Measurements from ENCODE around the gene ATP6V1G2. TPM values are rescaled to one million over a fixed set of nuclear protein-coding genes. Genes with fewer than 3 reads are reported as not detected.
"Not testable (repeated sequence)": the region's sequence is repeated elsewhere in the genome, so short reads cannot be mapped to it uniquely, and the experiment has no call there.

Gene ATP6V1G2
- polyA plus RNA-seq, 3 donors = 0.41 TPM; not detected in 2

- no peak for TF ChIP-seq CTCF (IDR thresholded peaks at IDR 0.05)
- intact Hi-C loops (cut with micrococcal nuclease) = loop anchor here (5.0 to 10.0 kb wide), 2 partner anchors 44 to 46 kb away; partner anchors contain the start of genes DDX39B (in 2 of the 2), ATP6V1G2 (in 1 of the 2) and NFKBIL1 (in 1 of the 2)
- Histone ChIP-seq H3K27ac (ENCODE audit: low read depth in 1 of 2, low read length in 2 of 2) (no peak overlapping the region), H3K4me1 (ENCODE audit: control insufficient read depth in 1 of 2, insufficient read depth in 2 of 2, low read length in 2 of 2) (peaks cover 38 to 59% of the 10 kb centered on the region in 2 donors), H3K4me3 (replicated peaks in 1 of 3; ENCODE audit: low read depth in 2 of 3, low read length in 3 of 3) (peak overlapping the region in 2 of 3 experiments; percentile 51 to 98), H2AFZ (ENCODE audit: insufficient read depth, low read depth, low read length, poor library complexity, severe bottlenecking) (no peak overlapping the region), H3K9me3 (replicated peaks in 1 of 2; ENCODE audit: control insufficient read depth in 1 of 2, insufficient read depth in 1 of 2, low read length in 2 of 2) (no peaks in the 10 kb centered on the region), H3K79me2 (ENCODE audit: insufficient read depth, low read length) (peaks cover 96% of the 10 kb centered on the region), H4K20me1 (ENCODE audit: insufficient read depth, low read length) (peaks cover 73% of the 10 kb centered on the region), H3K9ac (ENCODE audit: insufficient read depth, low read length, poor library complexity, severe bottlenecking) (peak overlapping the region; percentile 65), H3K4me2 (replicated peaks; ENCODE audit: extremely low read depth, low read length, poor library complexity, severe bottlenecking) (peak overlapping the region; percentile 97), H3K27me3 (ENCODE audit: control insufficient read depth in 2 of 2, insufficient read depth in 2 of 2, low read length in 2 of 2) (no peaks in the 10 kb centered on the region), H3K36me3 (replicated peaks in 1 of 2; ENCODE audit: control insufficient read depth in 1 of 2, insufficient read depth in 2 of 2, low read length in 2 of 2) (no peaks in the 10 kb centered on the region)
- peaks cover 0 to 2% (median 0%) of the 10 kb centered on the region in 3 donors for H3K27me3 Mint-ChIP-seq (ENCODE audit: low read depth in 3 of 3)
- H3K4me3 Mint-ChIP-seq = peak overlapping the region; percentile 85 to 96
- peak in 1 of 3 donors; percentile 18 for DNase-seq
- H3K36me3 Mint-ChIP-seq = peaks cover 4 to 6% of the 10 kb centered on the region in 2 donors
- 28% methylated on average over 21 of the region's 21 CpGs for WGBS (ENCODE audit: insufficient coverage)
- H3K4me1 Mint-ChIP-seq = peaks cover 71% of the 10 kb centered on the region
- peaks cover 0 to 2% (median 0%) of the 10 kb centered on the region in 7 donors for H3K9me3 Mint-ChIP-seq
- peak overlapping the region in 4 of 7 donors; percentile 35 to 80 (median 62) for H3K27ac Mint-ChIP-seq
Observed at GRCh38 chr6:31498748-31499147, 47.7 kb downstream of the ATP6V1G2 start.

- peak within 1 kb of the TSS; percentile 19 to 71 for H3K27ac ChIP-seq (ENCODE audit: low read depth in 1 of 2, low read length in 2 of 2)
- peak within 1 kb of the TSS; percentile 85 to 96 for H3K4me3 Mint-ChIP-seq
- peaks cover 0 to 2% (median 0%) of the 10 kb centered on the region in 7 donors for H3K9me3 Mint-ChIP-seq
- H3K4me1 ChIP-seq (ENCODE audit: control insufficient read depth in 1 of 2, insufficient read depth in 2 of 2, low read length in 2 of 2) = peaks cover 47 to 62% of the 10 kb centered on the region in 2 donors
- no peaks in the 10 kb centered on the region for H3K9me3 ChIP-seq (replicated peaks in 1 of 2; ENCODE audit: control insufficient read depth in 1 of 2, insufficient read depth in 1 of 2, low read length in 2 of 2)
- H3K36me3 ChIP-seq (replicated peaks in 1 of 2; ENCODE audit: control insufficient read depth in 1 of 2, insufficient read depth in 2 of 2, low read length in 2 of 2) = no peaks in the 10 kb centered on the region
- no peak for TF ChIP-seq CTCF (IDR thresholded peaks at IDR 0.05)
- H3K27me3 Mint-ChIP-seq (ENCODE audit: low read depth in 3 of 3) = peaks cover 0 to 2% (median 0%) of the 10 kb centered on the region in 3 donors
- peaks cover 70% of the 10 kb centered on the region for H3K4me1 Mint-ChIP-seq
- peaks cover 96% of the 10 kb centered on the region for H3K79me2 ChIP-seq (ENCODE audit: insufficient read depth, low read length)
- H3K27ac Mint-ChIP-seq = peak within 1 kb of the TSS; percentile 78 to 95 (median 87)
- peak within 1 kb of the TSS; percentile 51 to 98 (median 67) for H3K4me3 ChIP-seq (replicated peaks in 1 of 3; ENCODE audit: low read depth in 2 of 3, low read length in 3 of 3)
- H3K9ac ChIP-seq (ENCODE audit: insufficient read depth, low read length, poor library complexity, severe bottlenecking) = peak within 1 kb of the TSS; percentile 65
- H3K4me2 ChIP-seq (replicated peaks; ENCODE audit: extremely low read depth, low read length, poor library complexity, severe bottlenecking) = peak within 1 kb of the TSS; percentile 97
- peaks cover 64% of the 10 kb centered on the region for H4K20me1 ChIP-seq (ENCODE audit: insufficient read depth, low read length)
- intact Hi-C loops (cut with micrococcal nuclease) = loop anchor here (5.0 to 10.0 kb wide), 2 partner anchors 44 to 47 kb away; partner anchors contain the start of genes DDX39B (in 2 of the 2), ATP6V1G2 (in 1 of the 2) and NFKBIL1 (in 1 of the 2)
- peak; percentile 51 to 68 (median 61) for DNase-seq
- H3K27me3 ChIP-seq (ENCODE audit: control insufficient read depth in 2 of 2, insufficient read depth in 2 of 2, low read length in 2 of 2) = no peaks in the 10 kb centered on the region
- peaks cover 4 to 6% of the 10 kb centered on the region in 2 donors for H3K36me3 Mint-ChIP-seq
- WGBS (ENCODE audit: insufficient coverage) = under 1% methylated on average over 51 of the region's 64 CpGs
- peak within 1 kb of the TSS; percentile 74 for H2AFZ ChIP-seq (ENCODE audit: insufficient read depth, low read depth, low read length, poor library complexity, severe bottlenecking)
Observed at GRCh38 chr6:31497531-31498476, 48.6 kb downstream of the ATP6V1G2 start, which contains the start of gene MICB. TSS of gene MICB (plus strand) at chr6:31498145. CDS start at chr6:31498194, 49 bp downstream.

- H3K9me3 Mint-ChIP-seq; H3K27me3 ChIP-seq (ENCODE audit: control insufficient read depth in 2 of 2, insufficient read depth in 2 of 2, low read length in 2 of 2); H3K27me3 Mint-ChIP-seq (ENCODE audit: low read depth in 3 of 3); H3K9me3 ChIP-seq (replicated peaks in 1 of 2; ENCODE audit: control insufficient read depth in 1 of 2, insufficient read depth in 1 of 2, low read length in 2 of 2); H2AFZ ChIP-seq (ENCODE audit: insufficient read depth, low read depth, low read length, poor library complexity, severe bottlenecking); H3K36me3 ChIP-seq (replicated peaks in 1 of 2; ENCODE audit: control insufficient read depth in 1 of 2, insufficient read depth in 2 of 2, low read length in 2 of 2); H3K36me3 Mint-ChIP-seq; DNase-seq: not testable (repeated sequence)
- Mint-ChIP-seq H3K4me1 (peaks cover 67% of the 10 kb centered on the region), H3K27ac (peak overlapping the region; percentile 78 to 95 (median 87)), H3K4me3 (peak overlapping the region; percentile 85 to 94)
- peak overlapping the region; percentile 97 for H3K4me2 ChIP-seq (replicated peaks; ENCODE audit: extremely low read depth, low read length, poor library complexity, severe bottlenecking)
- H4K20me1 ChIP-seq (ENCODE audit: insufficient read depth, low read length) = peaks cover 55% of the 10 kb centered on the region
- H3K27ac ChIP-seq (ENCODE audit: low read depth in 1 of 2, low read length in 2 of 2) = peak overlapping the region in 1 of 2 donors; percentile 71
- peak overlapping the region; percentile 51 to 98 (median 67) for H3K4me3 ChIP-seq (replicated peaks in 1 of 3; ENCODE audit: low read depth in 2 of 3, low read length in 3 of 3)
- 55% methylated on average over 4 of the region's 4 CpGs for WGBS (ENCODE audit: insufficient coverage)
- intact Hi-C loops (cut with micrococcal nuclease) = loop anchor here (5.0 to 10.0 kb wide), 2 partner anchors 45 to 48 kb away; partner anchors contain the start of genes DDX39B (in 2 of the 2), ATP6V1G2 (in 1 of the 2) and NFKBIL1 (in 1 of the 2)
- peaks cover 52 to 59% of the 10 kb centered on the region in 2 donors for H3K4me1 ChIP-seq (ENCODE audit: control insufficient read depth in 1 of 2, insufficient read depth in 2 of 2, low read length in 2 of 2)
- peaks cover 96% of the 10 kb centered on the region for H3K79me2 ChIP-seq (ENCODE audit: insufficient read depth, low read length)
- H3K9ac ChIP-seq (ENCODE audit: insufficient read depth, low read length, poor library complexity, severe bottlenecking) = peak overlapping the region; percentile 65
Observed at GRCh38 chr6:31496826-31497225, 49.6 kb downstream of the ATP6V1G2 start.
